HCT116 (cell line): ENCODE measurements around the gene PRR7. TPM values are rescaled to one million over a fixed set of nuclear protein-coding genes. Genes with fewer than 3 reads are reported as not detected.

ENCODE experiments used
- ATAC-seq: fragments of 200-7000 bp; cut with Tn5 transposase; 2 replicates; pipeline ENCODE4 v1.9.1; 2020; ENCODE audit warnings: mild to moderate bottlenecking, moderate library complexity
- BruUV-seq: library from RNA; stranded (reverse); fragments of 400-500 nt; replicated peaks from 2 replicates; lab custom pipeline; 2021; lab: Mats Ljungman, UMichigan
- CTCF ChIA-PET: fragments of 300-600 bp; sonication (Branson Sonifier 250); formaldehyde crosslinking; loops from one replicate; lab custom pipeline; 2021; ENCODE audit warnings: antibody characterized with exemption; lab: Charles Lee
- POLR2A ChIA-PET: fragments of 300-600, 350-600 bp; sonication (Branson Sonifier 250); formaldehyde crosslinking; loops from one replicate; lab custom pipeline; 2021; ENCODE audit warnings: antibody characterized with exemption; lab: Charles Lee
- RAD21 ChIA-PET, 2 experiments: fragments of 300-600 bp; sonication (Branson Sonifier 250); formaldehyde crosslinking; loops; one replicate each; lab custom pipeline; 2023; ENCODE audit warnings: low total read pairs in 2 of 2; ENCODE audit not compliant: uncharacterized antibody in 2 of 2, unreplicated experiment in 2 of 2, low non-redundant PET in 1 of 2; lab: Charles Lee
- DNase-seq: peaks from one replicate; pipeline ENCODE4 v3.0.0-alpha.2; 2010; ENCODE audit warnings: low read depth, low spot score
- H2AFZ ChIP-seq: fragments of 200-600 bp; shearing (Covaris generic), sonication (generic); 2 replicates; pipeline ENCODE4 v1.6.1; 2017; ENCODE audit warnings: low read depth, mixed run types, mixed read lengths, antibody characterized with exemption, low read length; ENCODE audit not compliant: poor library complexity, severe bottlenecking
- H3K27ac ChIP-seq: 2 replicates; pipeline ENCODE4 v1.5.1; 2012; ENCODE audit warnings: low read depth, low read length
- H3K27me3 ChIP-seq: fragments of 200-600 bp; sonication (generic); 2 replicates; pipeline ENCODE4 v1.6.1; 2016; ENCODE audit warnings: mixed run types, low read length, mixed read lengths; ENCODE audit not compliant: insufficient read depth
- H3K36me3 ChIP-seq, 2 experiments: fragments of 200-500 bp in 1 of 2; fragments of 200-600 bp in 1 of 2; sonication (Bioruptor generic) in 1 of 2; sonication (generic) in 1 of 2; 2 replicates each; pipeline versions ENCODE4 v1.5.1 to v1.6.1; 2014 to 2016; ENCODE audit warnings: low read length in 2 of 2, inconsistent platforms in 1 of 2, mixed read lengths in 1 of 2, mixed run types in 1 of 2; ENCODE audit not compliant: insufficient read depth in 2 of 2, control insufficient read depth in 1 of 2
- H3K4me1 ChIP-seq, 2 experiments: fragments of 200-600 bp in 1 of 2; sonication (generic) in 1 of 2; 2 replicates each; pipeline versions ENCODE4 v1.5.1 to v1.6.1; 2012 to 2017; ENCODE audit warnings: low read length in 2 of 2, inconsistent platforms in 1 of 2, mild to moderate bottlenecking in 1 of 2, mixed read lengths in 1 of 2, mixed run types in 1 of 2, moderate library complexity in 1 of 2; ENCODE audit not compliant: insufficient read depth in 2 of 2, control insufficient read depth in 1 of 2
- H3K4me2 ChIP-seq: fragments of 200-600 bp; sonication (generic); 2 replicates; pipeline ENCODE4 v1.6.1; 2017; ENCODE audit warnings: mixed run types, low read length, mixed read lengths
- H3K4me3 ChIP-seq, 2 experiments: fragments of 200-600 bp in 1 of 2; sonication (generic) in 1 of 2; replicated peaks in 1 of 2; 2 replicates each; pipeline ENCODE4 v1.5.1; 2011 to 2016; ENCODE audit warnings: low read length in 2 of 2, control low read depth in 1 of 2, low read depth in 1 of 2, mild to moderate bottlenecking in 1 of 2, mixed read lengths in 1 of 2, mixed run types in 1 of 2
- H3K79me2 ChIP-seq: fragments of 200-600 bp; sonication (generic); 2 replicates; pipeline ENCODE4 v1.6.1; 2017; ENCODE audit warnings: mild to moderate bottlenecking, mixed run types, low read length, moderate library complexity, mixed read lengths; ENCODE audit not compliant: insufficient read depth
- H3K9ac ChIP-seq: fragments of 200-600 bp; sonication (generic); 2 replicates; pipeline ENCODE4 v1.6.1; 2016; ENCODE audit warnings: low read length, mixed read lengths
- H3K9me2 ChIP-seq: fragments of 200-600 bp; sonication (generic), shearing (Covaris generic); 2 replicates; pipeline ENCODE4 v1.6.1; 2017; ENCODE audit warnings: mixed run types, mild to moderate bottlenecking, moderate library complexity; ENCODE audit not compliant: insufficient read depth
- H3K9me3 ChIP-seq, 2 experiments: fragments of 200-500 bp in 1 of 2; fragments of 200-600 bp in 1 of 2; sonication (Bioruptor generic) in 1 of 2; sonication (generic) in 1 of 2; 2 replicates each; pipeline ENCODE4 v1.6.1; 2014 to 2017; ENCODE audit warnings: low read length in 2 of 2, mixed read lengths in 2 of 2, inconsistent platforms in 1 of 2, low read depth in 1 of 2, mild to moderate bottlenecking in 1 of 2, mixed run types in 1 of 2, moderate library complexity in 1 of 2; ENCODE audit not compliant: control insufficient read depth in 1 of 2, insufficient read depth in 1 of 2
- H4K20me1 ChIP-seq: fragments of 200-600 bp; sonication (generic), shearing (Covaris generic); 2 replicates; pipeline ENCODE4 v1.6.1; 2017; ENCODE audit warnings: mixed run types, mild to moderate bottlenecking, moderate library complexity; ENCODE audit not compliant: insufficient read depth
- ATF3 ChIP-seq: IDR thresholded peaks from 2 replicates; pipeline ENCODE4 v1.6.1; 2012
- CEBPB ChIP-seq: IDR thresholded peaks from 2 replicates; pipeline ENCODE4 v1.6.1; 2012; ENCODE audit warnings: low read depth
- EZH2phosphoT487 ChIP-seq: fragments of 200-600 bp; IDR thresholded peaks from 2 replicates; pipeline ENCODE4 v1.6.1; 2018; ENCODE audit warnings: antibody characterized with exemption, borderline replicate concordance
- MAX ChIP-seq: IDR thresholded peaks from 2 replicates; pipeline ENCODE4 v1.6.1; 2012
- POLR2AphosphoS5 ChIP-seq: IDR thresholded peaks from 2 replicates; pipeline ENCODE4 v1.6.1; 2011; ENCODE audit warnings: mild to moderate bottlenecking, low read depth, low read length, moderate library complexity
- SRF ChIP-seq: IDR thresholded peaks from 2 replicates; pipeline ENCODE4 v1.6.1; 2012; ENCODE audit warnings: low read depth
- ZBTB33 ChIP-seq: IDR thresholded peaks from 2 replicates; pipeline ENCODE4 v1.6.1; 2011; ENCODE audit warnings: mild to moderate bottlenecking, low read length, moderate library complexity; ENCODE audit not compliant: insufficient replicate concordance; ENCODE audit errors: extremely low read depth
- intact Hi-C: fragments of 100-400 bp; cut with micrococcal nuclease; formaldehyde crosslinking; loops from 2 replicates; pipeline ENCODE4 v1.10.0; 2022
- total RNA-seq: library from RNA; stranded (reverse); gene quantifications from one replicate; pipeline ENCODE4 v1.2.1, GENCODE V29; 2021; ENCODE audit not compliant: unreplicated experiment
- TF ChIP-seq, protein P1 (sequence below), 3 experiments: fragments of 200-600 bp in 1 of 3; sonication (generic) in 1 of 3; IDR thresholded peaks in 2 of 3; conservative IDR thresholded peaks in 1 of 3; 2 replicates each; pipeline ENCODE4 v1.5.1; 2012 to 2017; ENCODE audit warnings: low read depth in 2 of 3, low read length in 2 of 3, antibody characterized with exemption in 1 of 3, borderline replicate concordance in 1 of 3, control low read depth in 1 of 3, mild to moderate bottlenecking in 1 of 3, mixed read lengths in 1 of 3, mixed run types in 1 of 3, moderate library complexity in 1 of 3; ENCODE audit not compliant: insufficient read depth in 1 of 3

Gene PRR7
- total RNA-seq, 1 experiment from 2014 or later, result 39.9 TPM

DNA sequence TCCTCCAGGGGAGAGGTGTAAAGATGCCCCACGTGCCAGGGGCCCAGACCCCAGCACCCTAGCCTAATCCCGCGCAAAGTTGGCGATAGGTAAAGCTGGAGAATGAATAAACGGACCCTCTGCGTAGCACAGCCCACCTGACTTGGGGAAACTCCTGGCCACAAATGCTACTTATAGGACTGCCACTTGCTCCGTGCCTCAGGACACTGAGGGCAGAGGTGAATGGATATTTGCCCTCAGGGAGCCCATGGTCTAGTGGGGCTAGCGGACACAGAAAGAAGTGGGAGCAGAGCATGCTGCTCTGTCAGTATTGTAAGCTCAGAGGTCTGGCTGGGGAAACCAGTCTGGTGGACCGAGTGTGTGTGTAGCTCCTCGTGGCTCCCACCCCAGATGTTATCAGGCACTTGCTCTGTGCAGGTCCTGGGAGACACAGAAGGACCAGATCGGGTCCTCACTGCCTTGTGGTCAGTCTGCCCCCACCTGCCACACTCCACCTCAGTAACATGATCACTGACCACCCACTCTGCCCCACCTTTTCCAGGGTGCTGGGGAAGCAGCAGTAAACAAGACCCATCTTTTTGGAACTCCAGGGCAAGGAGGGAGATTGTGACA lies 19.3 kb upstream of the PRR7 start:
- no peak for ATAC-seq
- Histone ChIP-seq H3K36me3 (peaks cover 7 to 13% of the 10 kb centered on the region in 2 experiments; a peak in 2 of 4 replicates), H3K27me3 (no peaks in the 10 kb centered on the region), H2AFZ (no peak overlapping the region), H3K27ac (peak overlapping the region; percentile 94), H3K79me2 (peaks cover 39% of the 10 kb centered on the region), H4K20me1 (no peaks in the 10 kb centered on the region), H3K9me2 (no peaks in the 10 kb centered on the region), H3K4me1 (peaks cover 15 to 28% of the 10 kb centered on the region in 2 experiments), H3K4me3 (peak overlapping the region; percentile 80 to 98), H3K9me3 (no peaks in the 10 kb centered on the region), H3K4me2 (peak overlapping the region; percentile 100), H3K9ac (peak overlapping the region; percentile 98)
- intact Hi-C loops, result no loop called here
- DNase-seq, result no peak
- RAD21 ChIA-PET, result interaction anchor here (1.4 to 1.7 kb wide), 2 partner anchors 23 to 37 kb away, joined by 3 read pairs; no protein-coding TSS in a partner anchor
- TF ChIP-seq POLR2AphosphoS5 (peak; percentile 35; the same call in 1 of the 2 replicates), SRF (no peak)
- BruUV-seq, result TSS peak; percentile 66
- CTCF ChIA-PET, result interaction anchor here (1.3 to 2.3 kb wide), 4 partner anchors 23 to 118 kb away, joined by 6 to 20 read pairs (median 9); no protein-coding TSS in a partner anchor
- POLR2A ChIA-PET, result interaction anchor here (0.9 to 2.0 kb wide), 7 partner anchors 10 to 26 kb away, joined by 3 to 15 read pairs (median 7); no protein-coding TSS in a partner anchor

DNA sequence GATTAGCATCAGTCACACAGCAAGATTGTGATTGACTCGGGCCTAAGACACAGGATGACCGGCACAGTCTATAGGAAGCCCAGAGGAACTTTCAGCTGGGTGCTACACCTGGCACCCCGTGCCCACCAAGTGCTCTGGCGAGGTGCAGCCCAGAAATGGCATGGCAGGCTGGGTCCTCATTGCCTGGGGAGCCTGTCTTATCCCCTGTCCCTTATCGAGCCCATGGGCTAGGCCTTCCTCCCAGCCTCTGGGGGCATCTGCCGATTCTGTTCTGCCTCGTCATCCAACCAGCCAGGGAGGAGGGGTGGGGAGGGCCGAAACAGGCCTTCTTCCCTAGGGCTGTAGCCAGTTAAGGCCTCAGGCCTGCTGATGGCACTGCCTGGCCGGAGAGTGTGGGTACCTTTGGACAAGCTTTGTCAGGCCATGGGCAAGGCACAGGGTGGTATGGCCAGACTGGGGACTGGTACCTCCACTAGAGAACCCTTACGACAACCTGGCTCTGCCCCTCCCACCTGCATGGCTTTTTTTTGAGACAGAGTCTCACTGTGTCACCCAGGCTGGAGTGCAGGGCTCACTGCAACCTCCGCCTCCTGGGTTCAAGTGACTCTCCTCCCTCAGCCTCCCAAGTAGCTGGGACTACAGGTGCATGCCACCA lies 18.6 kb upstream of the PRR7 start:
- Histone ChIP-seq H3K4me3 (peak overlapping the region; percentile 80 to 98), H3K79me2 (peaks cover 39% of the 10 kb centered on the region), H2AFZ (no peak overlapping the region), H4K20me1 (no peaks in the 10 kb centered on the region), H3K27ac (peak overlapping the region; percentile 94), H3K36me3 (peaks cover 9 to 17% of the 10 kb centered on the region in 2 experiments; a peak in 3 of 4 replicates), H3K4me2 (peak overlapping the region; percentile 100), H3K4me1 (peaks cover 15 to 28% of the 10 kb centered on the region in 2 experiments), H3K9ac (peak overlapping the region; percentile 98), H3K9me2 (no peaks in the 10 kb centered on the region), H3K9me3 (no peaks in the 10 kb centered on the region), H3K27me3 (no peaks in the 10 kb centered on the region)
- no peak for ATAC-seq
- POLR2A ChIA-PET, result interaction anchor here (0.9 to 2.0 kb wide), 2 partner anchors 19 to 24 kb away, joined by 3 to 15 read pairs; no protein-coding TSS in a partner anchor
- RAD21 ChIA-PET, result no interaction called here
- CTCF ChIA-PET, result interaction anchor here (2.3 kb wide), 1 partner anchor 118 kb away, joined by 6 read pairs; no protein-coding TSS in a partner anchor
- TF ChIP-seq EZH2phosphoT487 (no peak), CEBPB (no peak), ATF3 (no peak), ZBTB33 (no peak), MAX (no peak)
- TF ChIP-seq, protein P1, sequence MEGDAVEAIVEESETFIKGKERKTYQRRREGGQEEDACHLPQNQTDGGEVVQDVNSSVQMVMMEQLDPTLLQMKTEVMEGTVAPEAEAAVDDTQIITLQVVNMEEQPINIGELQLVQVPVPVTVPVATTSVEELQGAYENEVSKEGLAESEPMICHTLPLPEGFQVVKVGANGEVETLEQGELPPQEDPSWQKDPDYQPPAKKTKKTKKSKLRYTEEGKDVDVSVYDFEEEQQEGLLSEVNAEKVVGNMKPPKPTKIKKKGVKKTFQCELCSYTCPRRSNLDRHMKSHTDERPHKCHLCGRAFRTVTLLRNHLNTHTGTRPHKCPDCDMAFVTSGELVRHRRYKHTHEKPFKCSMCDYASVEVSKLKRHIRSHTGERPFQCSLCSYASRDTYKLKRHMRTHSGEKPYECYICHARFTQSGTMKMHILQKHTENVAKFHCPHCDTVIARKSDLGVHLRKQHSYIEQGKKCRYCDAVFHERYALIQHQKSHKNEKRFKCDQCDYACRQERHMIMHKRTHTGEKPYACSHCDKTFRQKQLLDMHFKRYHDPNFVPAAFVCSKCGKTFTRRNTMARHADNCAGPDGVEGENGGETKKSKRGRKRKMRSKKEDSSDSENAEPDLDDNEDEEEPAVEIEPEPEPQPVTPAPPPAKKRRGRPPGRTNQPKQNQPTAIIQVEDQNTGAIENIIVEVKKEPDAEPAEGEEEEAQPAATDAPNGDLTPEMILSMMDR (IDR thresholded peaks at IDR 0.05 in 2 of 3, conservative IDR thresholded peaks at IDR 0.05 in 1 of 3; ENCODE audit: borderline replicate concordance in 1 of 3, insufficient read depth in 1 of 3, low read depth in 2 of 3, low read length in 2 of 3), result no peak
- no TSS peak for BruUV-seq
- DNase-seq, result no peak
- intact Hi-C loops, result no loop called here
